ENCODE data around the gene TRIM33.

DNA sequence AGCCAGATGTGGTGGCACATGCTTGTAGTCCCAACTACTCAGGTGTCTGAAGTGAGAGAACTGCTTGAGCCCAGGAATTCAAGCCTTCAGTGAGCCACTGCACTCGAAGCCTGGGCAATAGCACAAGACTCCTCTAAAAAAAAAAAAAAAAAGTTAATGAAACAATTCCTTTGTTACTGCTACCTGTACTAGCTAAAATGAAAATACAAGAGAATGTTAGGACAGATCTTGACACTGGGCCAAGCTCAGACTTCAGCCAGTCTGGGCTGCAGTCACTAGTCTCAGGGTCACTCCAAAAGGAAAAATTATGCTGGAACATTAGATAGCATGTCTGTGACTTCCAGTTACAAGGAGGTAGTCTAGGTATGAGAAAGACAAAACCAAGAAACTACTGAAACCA lies 56.5 kb downstream of the TRIM33 start:
- no peak for TF ChIP-seq EZH2 (IDR thresholded peaks at IDR 0.05; ENCODE audit: borderline replicate concordance, low read depth, low read length, severe bottlenecking)
- no peak for TF ChIP-seq FOS (IDR thresholded peaks at IDR 0.05; ENCODE audit: borderline replicate concordance, insufficient read depth, low read length)
- no peak for TF ChIP-seq POLR2A (IDR thresholded peaks at IDR 0.05; ENCODE audit: low read depth, low read length)
- TF ChIP-seq, protein P1, sequence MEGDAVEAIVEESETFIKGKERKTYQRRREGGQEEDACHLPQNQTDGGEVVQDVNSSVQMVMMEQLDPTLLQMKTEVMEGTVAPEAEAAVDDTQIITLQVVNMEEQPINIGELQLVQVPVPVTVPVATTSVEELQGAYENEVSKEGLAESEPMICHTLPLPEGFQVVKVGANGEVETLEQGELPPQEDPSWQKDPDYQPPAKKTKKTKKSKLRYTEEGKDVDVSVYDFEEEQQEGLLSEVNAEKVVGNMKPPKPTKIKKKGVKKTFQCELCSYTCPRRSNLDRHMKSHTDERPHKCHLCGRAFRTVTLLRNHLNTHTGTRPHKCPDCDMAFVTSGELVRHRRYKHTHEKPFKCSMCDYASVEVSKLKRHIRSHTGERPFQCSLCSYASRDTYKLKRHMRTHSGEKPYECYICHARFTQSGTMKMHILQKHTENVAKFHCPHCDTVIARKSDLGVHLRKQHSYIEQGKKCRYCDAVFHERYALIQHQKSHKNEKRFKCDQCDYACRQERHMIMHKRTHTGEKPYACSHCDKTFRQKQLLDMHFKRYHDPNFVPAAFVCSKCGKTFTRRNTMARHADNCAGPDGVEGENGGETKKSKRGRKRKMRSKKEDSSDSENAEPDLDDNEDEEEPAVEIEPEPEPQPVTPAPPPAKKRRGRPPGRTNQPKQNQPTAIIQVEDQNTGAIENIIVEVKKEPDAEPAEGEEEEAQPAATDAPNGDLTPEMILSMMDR (IDR thresholded peaks at IDR 0.05; ENCODE audit: extremely low read depth in 1 of 2, insufficient read depth in 1 of 2, low read depth in 1 of 2, low read length in 2 of 2) = no peak
- TF ChIP-seq JUN (IDR thresholded peaks at IDR 0.05; ENCODE audit: borderline replicate concordance, insufficient read depth, insufficient read length, low read depth) = no peak
- no peak for TF ChIP-seq POLR2AphosphoS5 (IDR thresholded peaks at IDR 0.05; ENCODE audit: insufficient read depth, low read depth, low read length)
- TF ChIP-seq, protein P2, sequence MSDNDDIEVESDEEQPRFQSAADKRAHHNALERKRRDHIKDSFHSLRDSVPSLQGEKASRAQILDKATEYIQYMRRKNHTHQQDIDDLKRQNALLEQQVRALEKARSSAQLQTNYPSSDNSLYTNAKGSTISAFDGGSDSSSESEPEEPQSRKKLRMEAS (IDR thresholded peaks at IDR 0.05; ENCODE audit: insufficient read depth, insufficient read length) = no peak
- no peak for TF ChIP-seq MYC (IDR thresholded peaks at IDR 0.05; ENCODE audit: low read depth, low read length)
- TF ChIP-seq GATA2 (IDR thresholded peaks at IDR 0.05; ENCODE audit: insufficient read depth, insufficient read length, low read depth, low read length) = no peak

Measured in endothelial cell of umbilical vein (primary cell).